GM19025 (cell line): ENCODE results near the gene PLXNA4.
A peak's percentile ranks its signal among the peaks of the same experiment; 100 is the strongest.

Experiments used
- ATAC-seq: cut with Tn5 transposase; IDR thresholded peaks from one replicate; pipeline ENCODE4 v1.9.1; 2021; ENCODE audit warnings: mild to moderate bottlenecking, low read depth, moderate library complexity; ENCODE audit not compliant: unreplicated experiment

The PLXNA4 gene

DNA sequence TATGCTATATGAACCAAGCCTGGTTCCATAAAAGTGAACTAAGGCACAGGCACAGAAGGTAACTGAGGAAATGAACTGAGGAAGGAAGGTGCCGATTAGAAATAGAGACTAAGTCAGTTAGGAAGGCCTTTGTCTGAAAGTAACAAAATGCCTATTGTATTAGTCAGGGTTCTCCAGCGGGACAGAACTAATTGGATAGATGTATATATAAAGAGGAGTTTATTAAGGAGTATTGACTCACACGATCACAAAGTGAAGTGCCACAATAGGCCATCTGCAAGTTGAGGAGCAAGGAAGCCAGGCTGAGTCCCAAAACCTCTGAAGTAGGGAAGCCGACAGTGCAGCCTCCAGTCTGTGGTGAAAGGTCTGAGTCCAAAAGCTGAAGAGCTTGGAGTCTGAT, 13.9 kb upstream of the PLXNA4 start:
- ATAC-seq = no peak

DNA sequence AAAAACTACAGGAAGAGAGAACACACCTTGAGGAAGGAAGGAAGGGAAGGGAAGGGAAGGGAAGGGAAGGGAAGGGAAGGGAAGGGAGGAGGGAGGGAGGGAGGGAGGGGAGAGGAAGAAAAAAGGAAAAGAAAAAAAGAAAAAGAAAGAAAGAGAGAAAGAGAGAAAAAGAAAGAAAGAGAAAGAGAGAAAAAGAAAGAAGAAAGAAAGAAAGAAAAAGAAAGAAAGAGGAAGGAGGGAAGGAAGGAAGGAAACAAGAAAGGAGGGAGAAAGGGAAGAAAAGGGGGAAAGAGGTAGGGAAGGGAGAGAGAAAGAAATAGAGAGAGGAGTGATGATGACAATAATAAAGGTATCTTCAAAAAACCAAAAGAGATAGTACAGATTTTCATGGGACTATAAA, 12.3 kb upstream of the PLXNA4 start:
- ATAC-seq = no peak

DNA sequence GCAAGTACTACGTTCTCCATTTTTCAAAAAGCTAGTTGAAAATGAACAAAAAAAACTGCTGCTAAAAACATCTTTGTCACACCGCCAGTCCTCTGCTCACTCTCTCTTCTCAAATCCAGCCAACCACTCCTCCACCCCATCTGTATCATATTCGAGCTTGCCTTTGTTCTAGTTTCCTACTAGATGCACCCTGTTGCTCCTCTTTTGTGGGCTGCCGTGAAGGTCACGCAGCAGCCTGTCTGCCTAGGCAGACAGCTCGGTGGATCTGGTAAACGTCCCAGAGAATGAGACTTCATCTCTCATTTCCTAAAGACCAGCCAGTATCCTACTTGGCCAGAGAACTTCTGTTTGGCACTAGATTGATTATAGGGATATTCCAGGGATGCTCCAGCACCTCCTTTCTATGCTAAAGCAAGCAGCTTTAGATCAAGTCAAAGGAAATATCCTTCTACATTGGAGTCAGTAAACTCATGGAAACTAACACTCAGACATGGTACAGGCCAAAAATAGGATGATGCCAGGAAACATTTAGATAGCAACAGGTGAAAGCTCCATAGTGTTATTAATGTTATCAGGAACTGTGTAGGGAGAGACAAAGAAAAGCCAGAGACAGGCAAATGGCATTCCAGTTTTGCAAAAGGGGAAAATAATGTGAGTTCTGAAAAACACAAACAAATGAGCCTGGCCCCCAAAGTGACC, 8.7 kb upstream of the PLXNA4 start:
- no peak for ATAC-seq

DNA sequence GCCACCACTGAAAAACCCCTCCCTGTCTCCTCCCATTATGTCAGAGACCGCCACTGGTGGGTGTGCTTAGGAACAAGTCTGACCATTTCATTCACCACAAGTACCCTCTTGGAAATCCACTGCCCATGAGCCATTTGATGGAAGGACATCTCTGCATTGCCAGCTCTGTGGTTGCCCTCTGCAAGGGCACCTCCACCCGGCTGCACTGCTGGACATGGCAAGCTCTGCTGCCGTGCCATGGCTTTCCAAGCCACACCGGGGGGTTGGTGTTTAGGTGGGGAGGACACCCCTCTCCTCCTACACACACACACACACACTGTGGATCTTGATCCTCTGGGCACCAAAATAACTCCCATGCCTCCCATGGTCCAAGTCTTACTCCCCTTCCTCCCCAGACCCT, 5.2 kb upstream of the PLXNA4 start:
- ATAC-seq = no peak

DNA sequence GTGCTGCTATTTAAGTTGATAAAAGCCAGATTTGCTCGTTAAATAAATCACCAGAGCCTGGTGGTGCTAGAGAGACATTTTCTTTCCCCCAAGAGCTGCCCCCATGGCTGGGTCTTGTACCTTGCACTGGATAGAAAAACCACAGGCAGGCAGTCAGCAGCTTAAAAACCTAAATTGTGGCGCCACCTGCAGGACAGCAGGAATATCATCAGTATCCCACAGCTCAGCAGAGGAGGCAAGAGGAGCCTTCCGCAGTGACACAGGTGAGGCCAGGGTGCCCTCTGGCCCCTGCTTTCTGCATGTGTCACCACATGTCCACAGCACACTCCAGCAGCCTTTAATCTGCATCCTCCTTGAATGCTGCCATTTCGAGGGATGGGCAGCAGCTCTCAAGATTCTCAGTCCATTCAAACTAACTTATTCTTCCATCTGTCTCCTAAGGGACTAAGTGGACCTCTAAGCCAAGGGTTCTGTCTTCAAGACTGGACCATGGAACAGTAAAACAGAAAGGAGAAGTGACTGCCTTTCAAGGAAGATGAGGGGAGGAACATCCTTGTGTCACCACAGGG, 4.5 kb upstream of the PLXNA4 start:
- peak; percentile 48 for ATAC-seq

DNA sequence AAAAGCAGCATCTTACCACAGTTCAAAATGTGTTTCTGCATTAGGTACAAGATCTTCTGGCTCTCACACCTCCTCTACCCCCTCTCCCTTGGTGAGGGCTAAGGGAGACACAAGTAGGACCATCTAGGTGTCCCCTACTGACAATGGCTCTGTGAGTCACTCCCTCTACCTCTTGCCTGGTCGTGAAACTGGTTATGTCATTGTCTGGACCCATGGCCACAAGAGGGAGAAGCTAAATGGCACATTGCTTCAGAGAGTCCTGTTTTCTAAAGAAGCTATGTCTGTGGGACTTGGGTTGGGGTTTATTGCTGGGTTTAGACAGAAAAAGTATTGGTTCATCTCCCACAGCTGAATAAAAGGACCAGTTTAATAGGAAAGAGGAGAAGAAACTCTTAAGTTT, 4.0 kb upstream of the PLXNA4 start:
- no peak for ATAC-seq

DNA sequence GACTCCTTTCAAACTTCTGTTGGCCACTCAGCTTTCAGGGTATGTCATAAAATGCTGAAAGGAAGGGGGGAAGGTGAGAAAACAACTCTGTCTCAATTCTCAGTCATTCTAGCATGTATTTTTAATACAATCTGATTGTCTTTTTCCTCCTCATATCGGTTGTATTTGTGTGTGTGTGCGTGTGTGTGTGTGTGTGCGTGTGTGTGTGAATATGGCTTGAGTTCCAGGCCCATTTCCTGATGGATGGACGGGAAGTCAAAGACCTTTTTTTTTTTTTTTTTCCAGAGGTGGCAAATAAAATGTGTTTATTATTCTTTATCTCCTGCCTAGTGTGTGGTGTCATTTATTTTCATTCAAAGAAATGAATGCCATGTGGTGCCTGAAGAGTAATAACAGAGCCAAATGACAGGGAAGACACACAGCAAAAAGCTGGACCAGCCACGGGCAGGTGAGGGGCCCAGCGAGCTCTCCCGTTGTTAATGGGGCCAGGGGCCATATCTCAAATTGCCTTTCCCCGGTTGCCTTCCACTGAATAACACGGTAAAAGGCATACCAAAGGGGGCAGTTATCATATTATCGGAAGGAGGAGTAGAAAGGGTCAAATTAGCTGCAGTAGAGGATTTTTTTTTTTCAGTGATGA, 3.1 kb upstream of the PLXNA4 start:
- no peak for ATAC-seq

DNA sequence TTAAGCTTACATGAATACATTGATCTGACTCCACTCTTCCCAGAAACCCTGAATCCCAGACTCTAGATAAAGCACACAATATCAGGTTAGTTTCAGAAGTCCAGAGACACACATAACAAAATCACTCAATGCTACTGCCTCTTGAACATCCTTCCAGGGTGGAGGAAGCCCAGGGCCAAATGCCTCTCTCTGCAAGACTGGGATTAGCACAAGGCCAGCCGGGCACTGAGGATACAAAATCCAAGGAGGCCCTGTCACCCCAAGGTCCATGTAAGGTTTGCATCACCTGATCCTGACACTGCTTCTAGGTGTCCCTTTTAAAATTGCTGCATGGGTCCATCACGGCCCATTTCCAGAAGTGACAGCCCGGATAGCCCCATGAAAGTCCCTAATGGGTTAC, 2.6 kb upstream of the PLXNA4 start:
- ATAC-seq = no peak

DNA sequence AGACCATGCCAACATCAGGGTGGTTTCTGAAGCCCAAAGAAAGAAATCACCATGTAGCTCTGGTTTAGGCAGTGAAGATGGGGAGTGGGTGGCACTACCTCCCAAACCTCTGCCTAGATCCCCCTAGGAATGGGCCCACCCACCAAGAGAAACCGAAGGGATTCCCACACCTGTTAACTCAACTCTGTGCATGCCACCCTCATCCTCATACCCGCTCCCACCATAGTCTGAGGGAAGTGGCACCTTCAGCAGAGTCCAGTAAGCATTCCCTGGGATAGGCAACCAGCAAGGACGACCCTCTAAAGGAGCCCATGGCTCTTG, 1.7 kb upstream of the PLXNA4 start:
- ATAC-seq = no peak

DNA sequence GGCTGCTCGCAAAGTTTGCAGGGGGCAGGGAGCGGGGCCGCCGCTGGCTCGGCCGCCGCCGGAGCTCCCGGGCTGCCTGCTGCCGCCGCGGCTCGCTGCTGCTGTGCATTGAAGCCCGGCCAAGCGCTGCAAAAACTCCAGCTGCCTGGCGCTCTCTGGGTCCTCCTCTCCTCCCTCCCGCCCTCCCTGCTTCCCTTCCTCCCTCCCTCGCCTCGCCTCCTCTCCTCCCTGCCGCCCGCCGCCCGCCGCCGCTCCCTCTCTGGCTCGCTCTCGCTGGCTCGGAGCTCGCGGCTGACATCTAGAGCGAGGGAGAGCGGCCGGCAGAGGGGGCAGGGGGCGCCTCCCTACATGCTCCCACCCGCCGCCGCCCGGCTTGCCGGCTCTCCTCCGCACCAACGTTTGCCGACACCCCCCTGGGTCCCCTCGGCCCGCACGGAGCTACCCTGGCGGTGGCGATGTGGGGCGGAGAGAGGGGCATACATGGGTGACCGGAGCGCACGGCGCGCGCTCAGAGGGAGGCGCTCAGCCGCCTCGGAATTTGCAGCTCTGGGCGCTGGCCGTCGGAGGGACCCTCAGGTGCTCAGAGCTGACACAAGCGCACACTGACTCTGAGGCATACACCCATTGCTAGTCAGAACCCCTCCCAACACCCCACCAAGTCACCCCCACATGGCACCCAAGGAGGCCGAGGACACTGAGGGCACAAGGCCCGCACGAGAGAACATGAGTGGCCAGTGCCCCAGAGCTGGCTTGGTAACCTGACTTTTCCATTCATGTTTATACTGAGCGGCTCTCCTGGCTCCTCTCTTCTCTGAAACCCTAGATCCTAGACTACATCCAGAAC, 1.2 kb upstream of the PLXNA4 start:
- ATAC-seq = no peak

DNA sequence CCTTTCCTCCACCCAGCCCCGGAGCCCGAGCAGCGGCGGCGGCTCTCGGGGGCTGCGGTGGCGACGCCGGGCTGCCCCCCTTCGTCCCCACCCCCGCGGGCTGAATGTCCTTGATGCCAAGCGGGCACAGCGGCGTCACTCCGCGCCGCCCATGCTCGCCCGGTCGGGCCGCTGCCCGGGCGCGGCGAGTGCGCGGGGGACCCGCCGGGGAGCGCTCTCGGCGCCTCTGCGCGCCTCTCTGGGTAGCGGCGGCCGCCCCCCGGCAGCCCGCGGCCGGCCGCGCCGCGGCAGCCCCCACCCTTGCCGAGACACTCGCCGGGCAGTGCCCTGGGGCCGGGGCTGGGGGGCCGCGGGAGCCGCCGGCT, 433 bp upstream of the PLXNA4 start:
- no peak for ATAC-seq

DNA sequence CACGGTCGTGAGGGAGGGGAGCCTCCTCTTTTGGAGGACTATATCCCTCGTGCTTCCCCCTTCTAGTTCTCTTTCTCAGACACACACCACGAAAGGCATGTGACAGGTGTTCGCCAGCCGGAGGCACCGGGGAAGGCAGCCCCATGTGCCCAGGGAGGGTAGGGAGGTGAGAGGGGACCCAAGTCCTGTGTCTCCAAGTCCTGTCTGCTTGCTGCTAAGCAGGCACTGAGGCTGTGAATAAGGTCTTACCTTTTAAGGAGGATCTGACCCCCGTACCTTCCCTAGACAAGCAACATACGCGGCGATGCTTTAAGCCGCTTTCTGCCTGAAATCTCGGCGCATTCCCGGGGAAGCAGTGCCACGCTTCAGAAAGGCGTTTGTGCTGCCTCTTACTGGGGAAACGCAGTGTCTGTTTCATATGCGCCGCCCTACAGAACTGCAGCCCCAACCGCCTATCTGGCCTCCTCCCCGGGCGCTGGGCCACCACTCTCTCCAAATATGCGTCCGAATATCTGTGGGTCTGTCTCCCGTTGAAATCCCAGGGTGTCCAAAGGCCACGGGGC, 770 bp downstream of the PLXNA4 start:
- no peak for ATAC-seq

DNA sequence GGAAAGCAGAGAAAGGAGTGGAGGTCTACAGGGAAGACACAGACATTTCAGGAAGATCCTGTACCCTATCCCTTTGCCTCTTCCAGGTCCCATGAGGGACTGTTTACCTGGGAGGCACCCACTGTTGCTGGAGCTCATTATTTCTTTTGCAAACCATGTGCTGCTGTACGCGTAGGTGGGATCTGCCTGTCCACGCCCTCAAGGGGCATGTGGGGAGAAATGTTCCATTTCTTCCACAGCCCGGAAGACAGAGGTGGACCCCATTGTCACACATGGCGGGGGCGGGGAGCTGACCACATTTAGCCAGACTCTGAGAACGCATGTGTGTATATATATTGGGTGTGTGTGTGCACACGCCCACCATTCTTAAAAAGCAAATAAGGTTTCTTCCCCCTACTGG, 2.0 kb downstream of the PLXNA4 start:
- ATAC-seq = no peak

DNA sequence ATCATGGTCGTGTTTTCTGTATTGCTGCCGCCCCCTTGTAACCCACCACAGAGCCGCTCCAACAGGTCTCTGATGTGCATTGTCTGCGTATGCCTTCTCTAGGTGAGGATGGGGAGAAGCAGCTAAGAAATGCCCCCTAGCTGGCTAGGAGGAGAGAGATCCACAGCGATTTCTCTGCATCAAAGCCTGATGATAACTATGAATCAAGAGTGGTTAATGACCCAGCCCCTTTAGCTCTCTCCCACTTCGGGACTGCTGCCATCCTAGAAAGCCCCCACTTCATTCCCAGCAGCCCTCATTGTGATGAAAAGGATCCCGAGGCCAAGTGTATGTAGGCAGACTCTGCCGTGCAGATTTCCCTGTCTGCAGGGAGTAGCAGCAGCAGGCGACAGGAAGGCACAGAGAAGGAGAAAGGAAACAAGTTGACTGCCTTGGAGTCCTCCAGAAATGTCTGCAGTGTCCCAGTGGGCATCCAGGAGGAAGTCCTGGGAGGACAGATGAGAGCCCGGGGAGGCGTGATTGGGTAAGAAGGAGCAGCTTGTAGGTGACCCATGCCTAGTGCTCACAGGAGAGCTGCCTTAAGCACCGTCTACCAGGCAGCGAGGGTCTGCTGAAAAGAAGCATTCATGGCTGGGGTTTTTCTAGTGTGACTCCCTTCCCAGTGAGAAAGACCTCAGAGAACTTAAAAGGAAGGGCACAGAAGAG, 2.9 kb downstream of the PLXNA4 start:
- no peak for ATAC-seq

DNA sequence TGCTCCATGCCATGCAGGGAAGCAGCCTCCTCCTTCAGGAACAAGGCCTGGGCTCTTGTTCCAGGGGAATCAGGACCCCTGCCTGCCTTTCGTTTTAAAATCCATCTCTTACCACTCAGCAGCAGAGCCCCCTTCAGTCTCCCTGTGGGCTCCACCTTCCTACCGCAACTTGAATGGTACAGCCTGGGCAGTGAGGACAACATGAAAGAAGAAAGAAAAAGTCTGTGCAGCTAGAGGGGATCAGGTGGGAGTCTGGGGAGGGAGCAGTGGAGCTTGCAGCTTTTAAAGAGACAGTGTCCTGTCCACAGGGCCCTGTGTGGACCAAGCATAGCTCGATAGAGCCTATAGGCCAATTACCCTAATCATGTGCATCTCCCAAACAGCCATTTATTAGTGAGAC, 3.7 kb downstream of the PLXNA4 start:
- no peak for ATAC-seq

DNA sequence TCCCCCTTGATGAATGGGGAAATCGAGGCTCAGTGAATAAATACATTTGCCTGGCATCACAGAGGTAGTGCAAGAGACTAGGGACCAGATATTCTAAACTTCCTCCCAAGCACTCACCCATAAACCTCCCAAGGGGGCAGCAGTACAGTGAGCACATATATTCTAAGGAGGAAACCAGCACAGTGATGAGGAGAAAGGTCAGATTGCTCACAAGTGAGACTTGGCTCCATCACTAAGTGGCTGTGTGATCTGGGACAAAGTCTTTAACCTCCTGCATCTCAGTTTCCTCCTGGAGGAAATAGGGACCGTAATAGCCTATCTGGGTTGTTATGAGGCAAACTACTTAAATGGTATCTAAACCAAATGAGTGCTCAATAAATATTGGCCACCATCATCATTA, 4.3 kb downstream of the PLXNA4 start:
- ATAC-seq = no peak

DNA sequence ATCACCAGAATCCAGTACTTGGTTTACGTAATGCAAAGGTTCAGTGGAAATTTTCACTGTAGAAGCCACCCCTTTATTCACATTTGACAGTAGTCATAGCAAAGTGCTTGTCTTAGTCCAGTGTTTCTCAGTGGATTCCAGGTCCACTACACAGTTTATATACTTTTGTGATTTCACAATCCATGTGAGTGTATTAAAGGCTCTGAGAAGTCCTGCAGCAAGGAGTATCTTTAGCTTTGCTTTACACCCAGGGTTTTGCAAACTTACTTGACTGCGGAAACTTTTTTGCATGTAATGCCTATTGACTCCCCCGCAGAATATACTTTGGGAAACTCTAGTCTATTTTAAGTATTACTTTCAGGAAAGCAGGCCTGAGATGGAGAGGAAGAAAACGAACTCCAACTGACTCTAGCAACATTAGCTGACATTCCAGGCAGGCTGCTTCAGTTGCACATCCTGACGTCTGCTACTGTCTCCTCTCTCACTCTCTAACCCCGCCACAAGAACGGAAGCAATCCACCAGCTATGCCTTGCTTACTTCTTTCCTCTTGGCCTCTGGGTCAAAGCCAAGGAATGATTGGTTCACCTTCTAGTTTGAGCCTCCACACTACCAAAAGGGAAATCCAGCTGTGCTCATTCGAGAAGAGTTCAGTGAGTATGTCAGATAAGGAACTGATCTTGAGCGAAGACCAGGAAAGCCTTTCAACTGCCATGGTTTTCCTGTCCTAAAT, 6.2 kb downstream of the PLXNA4 start:
- no peak for ATAC-seq

DNA sequence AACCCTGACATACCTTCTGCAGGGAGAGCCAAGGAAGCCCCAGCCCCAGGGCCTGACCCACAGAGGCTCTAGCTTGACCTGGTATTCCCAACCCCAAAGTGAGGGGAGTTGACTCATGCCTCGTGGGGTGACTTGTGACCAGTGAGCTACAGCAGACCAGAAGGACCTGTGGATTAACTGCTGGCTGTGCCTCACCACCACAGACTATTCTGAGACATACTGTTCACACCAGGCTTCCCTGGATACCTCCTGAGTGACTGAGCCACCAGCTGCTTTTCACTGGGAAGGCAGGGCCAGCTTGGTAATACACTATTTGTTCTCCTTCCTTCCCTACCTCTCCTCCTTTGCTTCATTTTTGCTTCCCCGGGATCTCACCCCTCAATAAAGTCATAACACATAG, 7.3 kb downstream of the PLXNA4 start:
- no peak for ATAC-seq

DNA sequence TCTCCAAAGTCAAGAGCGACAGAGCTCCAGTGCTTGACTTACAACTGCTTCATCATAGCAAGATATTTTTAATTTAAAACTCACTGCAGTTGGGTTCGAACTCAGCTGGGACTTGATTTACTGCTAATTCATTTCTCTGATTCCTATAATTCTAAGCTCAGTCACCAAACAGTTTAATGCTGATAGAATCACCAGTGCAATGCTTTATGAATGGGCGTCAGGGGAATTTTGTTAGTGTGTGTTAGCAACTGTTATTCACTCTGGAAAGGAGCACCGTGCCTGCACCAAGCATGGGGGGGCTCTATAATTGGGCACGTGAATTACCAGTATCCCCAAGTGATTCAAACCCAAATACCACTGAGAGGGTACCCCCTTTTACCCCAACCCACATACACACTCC, 10.4 kb downstream of the PLXNA4 start:
- ATAC-seq = no peak

DNA sequence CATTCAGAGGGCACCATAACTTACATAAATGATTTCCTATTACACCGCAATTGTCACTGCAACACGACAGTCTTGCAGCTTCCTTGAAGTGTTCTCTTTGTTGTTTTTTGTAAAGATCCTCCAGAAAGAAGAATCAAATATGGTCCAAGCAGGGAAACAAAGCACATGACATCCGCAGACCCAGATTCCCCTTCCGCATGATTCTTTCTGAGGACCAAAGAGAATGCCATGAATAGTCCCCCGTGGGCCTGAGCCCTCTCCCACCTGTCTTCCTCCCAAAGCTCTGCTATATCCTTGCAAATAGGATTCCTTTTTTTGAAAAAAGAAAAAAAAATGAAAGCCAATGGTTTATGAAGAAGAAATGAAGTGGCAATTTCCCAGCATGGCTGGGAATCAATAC, 10.8 kb downstream of the PLXNA4 start:
- no peak for ATAC-seq
